OCI-LY1 (cell line): ENCODE data around the gene HAPLN3.

Source experiments
- H2AFZ ChIP-seq: fragments of 200-600 bp; sonication (generic), shearing (Covaris generic); 2 replicates; pipeline ENCODE4 v1.6.0; 2014; ENCODE audit warnings: antibody characterized with exemption, mild to moderate bottlenecking, low read length
- H3F3A ChIP-seq: fragments of 200-600 bp; sonication (generic), shearing (Covaris generic); 2 replicates; pipeline ENCODE4 v1.6.0; 2014; ENCODE audit warnings: mild to moderate bottlenecking, antibody characterized with exemption, low read length, moderate library complexity; ENCODE audit not compliant: insufficient read depth
- H3K27ac ChIP-seq: fragments of 200-600 bp; sonication (generic); 2 replicates; pipeline ENCODE4 v1.5.1; 2014; ENCODE audit warnings: low read length, mixed run types, mild to moderate bottlenecking, low read depth; ENCODE audit not compliant: poor library complexity, severe bottlenecking
- H3K27me3 ChIP-seq: fragments of 200-600 bp; sonication (generic); 2 replicates; pipeline ENCODE4 v1.6.0; 2014; ENCODE audit warnings: antibody characterized with exemption, mild to moderate bottlenecking, low read length, moderate library complexity; ENCODE audit not compliant: insufficient read depth
- H3K36me3 ChIP-seq: fragments of 200-600 bp; sonication (generic); 2 replicates; pipeline ENCODE4 v1.6.1; 2014; ENCODE audit warnings: mild to moderate bottlenecking, antibody characterized with exemption, low read length, moderate library complexity, mixed read lengths; ENCODE audit not compliant: insufficient read depth
- H3K4me1 ChIP-seq: fragments of 200-600 bp; sonication (generic); 2 replicates; pipeline ENCODE4 v1.5.1; 2014; ENCODE audit warnings: mild to moderate bottlenecking, low read length, moderate library complexity; ENCODE audit not compliant: insufficient read depth, severe bottlenecking
- H3K4me2 ChIP-seq: fragments of 200-600 bp; sonication (generic), shearing (Covaris generic); 2 replicates; pipeline ENCODE4 v1.6.1; 2014; ENCODE audit warnings: low read length
- H3K4me3 ChIP-seq: fragments of 200-600 bp; sonication (generic); 2 replicates; pipeline ENCODE4 v1.5.1; 2014; ENCODE audit warnings: low read length, low read depth, mild to moderate bottlenecking, mixed read lengths; ENCODE audit not compliant: poor library complexity, severe bottlenecking
- H3K79me2 ChIP-seq: fragments of 200-600 bp; shearing (Covaris generic); 2 replicates; pipeline ENCODE4 v1.6.1; 2016; ENCODE audit warnings: mixed run types, low read length, mixed read lengths; ENCODE audit not compliant: insufficient read depth
- H3K9ac ChIP-seq: fragments of 200-600 bp; sonication (generic), shearing (Covaris generic); 2 replicates; pipeline ENCODE4 v1.6.1; 2014; ENCODE audit warnings: mild to moderate bottlenecking, low read length, mixed read lengths
- H3K9me2 ChIP-seq: fragments of 200-600 bp; sonication (generic), shearing (Covaris generic); 2 replicates; pipeline ENCODE4 v1.6.1; 2014; ENCODE audit warnings: low read depth, mild to moderate bottlenecking, low read length, mixed read lengths
- H3K9me3 ChIP-seq: fragments of 200-600 bp; shearing (Covaris generic); 2 replicates; pipeline ENCODE4 v1.6.1; 2014; ENCODE audit warnings: low read length, mixed read lengths
- H4K20me1 ChIP-seq: fragments of 200-600 bp; sonication (generic), shearing (Covaris generic); 2 replicates; pipeline ENCODE4 v1.6.0; 2016; ENCODE audit warnings: mild to moderate bottlenecking, low read length; ENCODE audit not compliant: insufficient read depth
- EZH2 ChIP-seq: fragments of 200-600 bp; sonication (generic), shearing (Covaris generic); IDR thresholded peaks from 2 replicates; pipeline ENCODE4 v1.8.0; 2017; ENCODE audit warnings: borderline replicate concordance, mixed run types, mild to moderate bottlenecking, antibody characterized with exemption, low read length, moderate library complexity, mixed read lengths
- TF ChIP-seq, protein P1 (sequence below): fragments of 200-600 bp; sonication (generic), shearing (Covaris generic); IDR thresholded peaks from 2 replicates; pipeline ENCODE4 v1.5.1; 2017; ENCODE audit warnings: mild to moderate bottlenecking, antibody characterized with exemption, low read length, moderate library complexity, mixed read lengths

The HAPLN3 gene

DNA sequence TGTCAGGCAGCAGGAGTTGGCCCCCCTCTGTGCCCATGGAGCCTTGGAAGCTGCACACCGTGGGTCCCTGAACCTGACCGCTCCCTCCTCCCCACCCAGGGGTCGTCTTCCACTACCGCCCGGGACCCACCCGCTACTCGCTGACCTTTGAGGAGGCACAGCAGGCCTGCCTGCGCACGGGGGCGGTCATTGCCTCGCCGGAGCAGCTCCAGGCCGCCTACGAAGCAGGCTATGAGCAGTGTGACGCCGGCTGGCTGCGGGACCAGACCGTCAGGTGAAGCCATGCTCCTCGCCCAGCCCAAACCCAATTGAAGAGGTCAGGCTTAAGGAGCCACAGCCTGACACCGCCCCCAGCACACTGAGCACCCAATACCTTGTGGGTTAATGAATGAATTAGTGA, 48.2 kb downstream of the HAPLN3 start:
- H3K4me2 ChIP-seq = no peak overlapping the region
- no peak overlapping the region for H2AFZ ChIP-seq
- no peak for TF ChIP-seq EZH2
- TF ChIP-seq, protein P1, sequence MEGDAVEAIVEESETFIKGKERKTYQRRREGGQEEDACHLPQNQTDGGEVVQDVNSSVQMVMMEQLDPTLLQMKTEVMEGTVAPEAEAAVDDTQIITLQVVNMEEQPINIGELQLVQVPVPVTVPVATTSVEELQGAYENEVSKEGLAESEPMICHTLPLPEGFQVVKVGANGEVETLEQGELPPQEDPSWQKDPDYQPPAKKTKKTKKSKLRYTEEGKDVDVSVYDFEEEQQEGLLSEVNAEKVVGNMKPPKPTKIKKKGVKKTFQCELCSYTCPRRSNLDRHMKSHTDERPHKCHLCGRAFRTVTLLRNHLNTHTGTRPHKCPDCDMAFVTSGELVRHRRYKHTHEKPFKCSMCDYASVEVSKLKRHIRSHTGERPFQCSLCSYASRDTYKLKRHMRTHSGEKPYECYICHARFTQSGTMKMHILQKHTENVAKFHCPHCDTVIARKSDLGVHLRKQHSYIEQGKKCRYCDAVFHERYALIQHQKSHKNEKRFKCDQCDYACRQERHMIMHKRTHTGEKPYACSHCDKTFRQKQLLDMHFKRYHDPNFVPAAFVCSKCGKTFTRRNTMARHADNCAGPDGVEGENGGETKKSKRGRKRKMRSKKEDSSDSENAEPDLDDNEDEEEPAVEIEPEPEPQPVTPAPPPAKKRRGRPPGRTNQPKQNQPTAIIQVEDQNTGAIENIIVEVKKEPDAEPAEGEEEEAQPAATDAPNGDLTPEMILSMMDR = no peak
- no peaks in the 10 kb centered on the region for H4K20me1 ChIP-seq
- H3K36me3 ChIP-seq = no peaks in the 10 kb centered on the region
- H3K4me1 ChIP-seq = no peaks in the 10 kb centered on the region
- H3K27ac ChIP-seq = no peak overlapping the region
- H3K27me3 ChIP-seq = no peaks in the 10 kb centered on the region; the same call in 1 of the 2 replicates
- H3K9me3 ChIP-seq = no peaks in the 10 kb centered on the region
- H3K9me2 ChIP-seq = no peaks in the 10 kb centered on the region
- H3K79me2 ChIP-seq = no peaks in the 10 kb centered on the region
- no peaks in the 10 kb centered on the region for H3F3A ChIP-seq
- no peak overlapping the region for H3K4me3 ChIP-seq
- H3K9ac ChIP-seq = no peak overlapping the region

DNA sequence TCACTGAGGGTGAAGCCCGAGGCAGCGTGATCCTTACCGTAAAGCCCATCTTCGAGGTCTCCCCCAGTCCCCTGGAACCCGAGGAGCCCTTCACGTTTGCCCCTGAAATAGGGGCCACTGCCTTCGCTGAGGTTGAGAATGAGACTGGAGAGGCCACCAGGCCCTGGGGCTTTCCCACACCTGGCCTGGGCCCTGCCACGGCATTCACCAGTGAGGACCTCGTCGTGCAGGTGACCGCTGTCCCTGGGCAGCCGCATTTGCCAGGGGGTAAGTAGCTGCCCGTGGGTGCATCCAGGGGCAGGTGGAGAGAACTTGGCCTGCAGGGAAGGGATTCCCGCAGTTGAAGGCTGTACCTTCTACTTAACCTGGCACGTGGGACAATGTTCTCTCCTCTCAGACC, 49.7 kb downstream of the HAPLN3 start:
- Histone ChIP-seq H3K4me1 (no peaks in the 10 kb centered on the region), H3K4me2 (no peak overlapping the region), H3K27ac (no peak overlapping the region), H3F3A (no peaks in the 10 kb centered on the region), H3K36me3 (no peaks in the 10 kb centered on the region), H2AFZ (no peak overlapping the region), H3K79me2 (no peaks in the 10 kb centered on the region), H3K27me3 (no peaks in the 10 kb centered on the region), H4K20me1 (no peaks in the 10 kb centered on the region), H3K9me3 (no peaks in the 10 kb centered on the region), H3K4me3 (no peak overlapping the region), H3K9me2 (no peaks in the 10 kb centered on the region), H3K9ac (no peak overlapping the region)
- no peak for TF ChIP-seq EZH2
- TF ChIP-seq, protein P1 = no peak

DNA sequence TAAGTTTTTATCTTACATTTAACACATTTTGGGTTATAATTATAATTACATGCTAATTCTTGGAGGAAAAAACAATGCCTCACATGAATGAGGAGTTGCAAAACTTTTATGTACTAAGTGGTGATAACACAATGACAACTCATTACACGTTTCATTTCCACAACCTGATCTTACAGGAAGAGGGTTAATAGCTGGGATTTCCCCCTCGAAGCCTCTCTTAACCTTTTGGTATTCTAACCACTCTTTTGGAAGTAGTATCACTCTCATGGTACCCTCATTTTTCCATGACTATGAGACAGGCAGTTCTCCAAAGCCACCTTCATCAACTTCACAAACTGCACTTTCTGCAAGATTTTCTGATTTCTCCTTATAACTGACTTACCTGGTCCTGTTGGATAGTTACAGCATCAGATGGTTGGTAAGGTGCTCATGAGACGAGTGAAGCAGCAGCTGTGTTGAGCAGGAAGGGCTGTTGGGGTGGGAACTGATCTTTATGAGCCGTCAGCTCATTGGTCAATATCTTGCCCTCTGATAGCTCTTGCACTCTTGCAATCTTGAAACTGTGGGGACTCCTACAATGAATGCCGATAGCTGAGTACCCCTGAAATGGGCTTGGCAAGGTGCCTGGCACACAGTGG, 50.5 kb downstream of the HAPLN3 start:
- Histone ChIP-seq H3K27ac (no peak overlapping the region), H3K27me3 (no peaks in the 10 kb centered on the region), H3K9ac (no peak overlapping the region), H3K4me1 (no peaks in the 10 kb centered on the region), H3K4me3 (no peak overlapping the region), H3F3A (no peaks in the 10 kb centered on the region), H3K79me2 (no peaks in the 10 kb centered on the region), H3K9me3 (no peaks in the 10 kb centered on the region), H3K9me2 (no peaks in the 10 kb centered on the region), H4K20me1 (no peaks in the 10 kb centered on the region), H3K36me3 (no peaks in the 10 kb centered on the region), H3K4me2 (no peak overlapping the region), H2AFZ (no peak overlapping the region)
- TF ChIP-seq EZH2 = no peak
- TF ChIP-seq, protein P1 = no peak
